HG02571 (cell line): ENCODE results near the gene TMX1.

Experiments used
- ATAC-seq: cut with Tn5 transposase; IDR thresholded peaks from one replicate; pipeline ENCODE4 v1.9.1; 2021; ENCODE audit warnings: mild to moderate bottlenecking, moderate library complexity; ENCODE audit not compliant: unreplicated experiment

TMX1 gene

DNA sequence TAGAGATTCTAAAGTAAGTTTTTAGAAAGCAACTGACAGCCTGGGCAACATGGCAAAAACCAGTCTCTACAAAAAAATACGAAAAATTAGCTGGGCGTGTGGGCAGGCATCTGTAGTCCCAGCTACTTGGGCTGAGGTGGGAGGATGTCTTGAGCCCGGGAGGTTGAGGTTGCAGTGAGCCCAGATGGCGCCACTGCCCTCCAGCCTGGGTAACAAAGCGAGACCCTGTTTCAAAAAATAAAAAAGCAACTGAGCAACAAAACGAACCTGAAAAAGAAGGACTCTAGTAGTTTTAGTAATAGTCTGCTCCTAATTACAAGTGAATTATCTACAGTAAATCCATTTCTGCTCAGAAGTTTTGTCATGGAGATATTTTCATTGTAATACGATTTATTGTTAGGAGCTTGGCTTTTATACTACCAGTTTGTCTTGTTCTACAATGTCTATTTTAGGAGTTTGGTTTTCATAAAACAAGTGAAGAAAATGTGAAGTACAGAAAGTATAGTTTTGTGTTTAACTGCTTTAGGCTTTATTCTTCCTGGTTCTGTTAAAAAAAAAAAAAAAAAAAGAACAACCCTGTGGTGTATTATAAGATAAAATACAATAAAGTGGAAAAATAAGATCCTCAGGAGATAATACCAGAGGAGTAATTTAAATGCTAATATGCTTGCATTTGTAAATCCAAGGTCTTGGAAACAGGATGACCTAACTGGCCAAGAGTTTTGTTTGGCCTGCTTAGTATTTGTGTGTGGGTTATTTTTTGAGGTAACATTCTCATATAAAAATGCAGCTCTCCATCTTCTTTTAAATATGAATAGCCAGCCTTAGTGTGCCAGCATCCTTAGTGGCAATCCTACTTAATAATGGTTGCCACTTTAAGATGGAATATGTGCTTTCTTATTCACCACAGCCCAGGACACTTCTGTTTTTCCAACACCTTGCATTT lies 2.8 kb downstream of the TMX1 start:
- no peak for ATAC-seq

DNA sequence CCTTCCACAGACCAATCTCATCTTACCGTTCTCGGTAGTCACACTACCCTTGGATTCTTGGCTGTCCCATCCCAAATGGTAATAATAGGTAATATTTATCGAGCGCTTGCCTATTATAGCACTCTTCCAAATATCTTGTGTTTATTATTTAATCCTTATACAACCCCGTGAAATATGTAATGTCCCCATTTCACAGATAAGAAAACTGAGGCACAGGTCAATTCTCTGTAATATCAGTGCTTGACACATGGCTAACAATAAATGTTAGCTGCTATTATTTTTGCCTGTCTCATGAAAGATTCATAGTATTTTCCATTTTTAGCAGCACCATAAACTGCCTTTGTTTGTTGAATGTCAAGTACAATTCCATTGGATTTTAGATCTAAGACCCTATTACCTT lies 4.5 kb downstream of the TMX1 start:
- ATAC-seq: no peak

DNA sequence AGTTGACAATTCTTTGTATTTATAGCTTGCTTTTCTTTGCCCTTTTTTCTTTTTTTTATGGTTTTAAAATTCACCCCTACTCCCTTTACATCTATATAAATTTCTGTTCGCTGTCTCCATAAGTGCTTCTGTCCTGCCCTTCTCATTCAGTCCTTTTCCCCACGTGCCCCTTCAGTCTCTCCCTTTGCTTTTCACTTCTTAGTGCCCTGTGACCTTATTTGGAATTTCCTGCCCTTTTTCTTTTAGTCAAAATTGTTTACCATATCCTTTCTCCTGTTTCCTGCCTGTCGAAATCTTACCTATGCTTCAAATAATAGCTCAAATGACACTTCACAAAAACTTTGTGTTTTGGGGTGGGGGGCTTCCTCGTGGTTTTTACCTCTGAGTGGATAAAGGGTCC lies 6.0 kb downstream of the TMX1 start:
- no peak for ATAC-seq

DNA sequence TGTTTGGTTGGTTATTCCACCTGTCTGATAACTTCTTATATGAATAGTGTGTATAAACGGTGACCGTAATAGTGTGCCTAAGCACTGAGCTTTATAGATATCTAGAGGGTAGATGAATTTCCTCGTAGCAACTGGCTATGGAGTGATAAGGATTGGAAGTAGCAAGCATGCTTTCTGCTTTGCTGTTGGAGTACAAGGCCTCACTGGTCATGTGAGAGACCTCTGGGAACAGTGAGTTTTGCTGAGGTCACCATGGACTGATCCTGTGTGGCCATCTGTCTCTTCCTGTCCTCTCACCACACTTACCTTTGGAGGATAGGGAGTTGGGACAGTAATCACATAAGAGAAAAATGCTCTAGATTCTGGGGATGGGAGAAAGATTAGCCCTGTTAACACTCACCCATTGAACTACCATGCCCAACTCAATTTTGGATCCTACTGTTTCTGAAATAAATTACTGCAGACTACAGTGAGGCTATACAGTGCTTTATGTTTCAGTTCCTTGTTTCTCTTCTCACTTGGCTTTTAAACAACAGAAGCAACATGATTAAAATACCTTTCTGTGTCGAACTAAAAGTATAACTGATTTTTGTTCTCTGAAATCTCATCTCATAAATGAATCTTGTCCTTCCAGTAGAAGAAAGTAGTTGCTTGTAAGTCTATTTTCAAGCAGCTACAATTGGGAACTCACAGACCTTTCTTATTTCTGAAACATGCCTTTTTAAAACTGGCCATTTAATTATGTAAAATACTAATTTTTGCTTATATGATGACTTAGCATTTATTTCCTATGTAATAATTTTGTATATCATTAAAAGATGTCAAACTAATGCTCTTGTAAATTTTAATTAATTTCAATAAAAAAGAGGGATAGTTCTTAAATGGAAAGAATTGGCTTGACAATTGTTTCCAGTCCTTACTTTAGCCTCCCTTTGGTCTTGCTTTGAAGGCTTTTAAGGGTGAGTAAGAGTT lies 8.3 kb downstream of the TMX1 start:
- peak; percentile 74 for ATAC-seq

- no peak for ATAC-seq
Observed at GRCh38 chr14:51251486-51251885, 11.4 kb downstream of the TMX1 start.

- no peak for ATAC-seq
Observed at GRCh38 chr14:51253880-51254279, 13.8 kb downstream of the TMX1 start.

GRCh38 chr14:51258280-51258679 lies 18.2 kb downstream of the TMX1 start:
- ATAC-seq: no peak

DNA sequence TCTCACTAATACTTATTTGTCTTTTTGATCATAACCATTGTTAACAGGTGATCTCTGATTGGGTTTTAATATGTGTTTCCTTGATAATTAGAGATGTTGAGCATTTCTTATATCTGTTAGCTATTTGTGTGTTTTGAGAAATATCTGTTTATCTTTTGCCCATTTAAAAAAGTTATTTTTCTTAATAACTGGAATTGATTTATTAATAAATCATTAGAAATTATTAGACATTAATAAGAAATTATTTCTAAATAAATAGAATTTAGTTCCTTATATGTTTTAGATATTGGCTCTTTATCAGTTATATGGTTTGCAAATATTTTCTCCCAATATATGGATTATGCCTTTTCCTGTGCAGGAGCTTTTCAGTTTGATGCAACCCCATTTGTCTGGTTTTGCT lies 18.7 kb downstream of the TMX1 start:
- no peak for ATAC-seq

GRCh38 chr14:51260225-51260624 lies 20.2 kb downstream of the TMX1 start:
- ATAC-seq: no peak

DNA sequence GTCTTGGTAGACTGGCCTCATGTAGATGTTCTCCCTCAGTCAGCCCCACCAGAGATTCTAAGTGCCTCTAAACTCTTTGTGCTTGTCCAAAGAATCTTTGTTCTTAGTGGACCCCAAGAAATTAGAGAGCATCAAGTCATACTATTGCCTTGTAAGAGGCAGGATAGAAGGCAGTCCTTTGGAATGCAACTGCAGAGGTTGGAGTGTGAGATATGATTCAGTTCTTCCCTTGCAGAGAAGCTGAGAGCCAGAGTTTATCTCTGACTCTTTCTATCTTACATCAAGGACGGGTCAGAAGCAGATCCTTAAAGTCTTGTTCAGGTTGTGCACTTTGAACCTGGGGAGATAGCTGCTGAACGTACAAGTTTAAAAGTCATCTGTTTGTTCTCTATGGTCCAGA lies 21.1 kb downstream of the TMX1 start:
- ATAC-seq: no peak

- no peak for ATAC-seq
Observed at GRCh38 chr14:51262868-51263267, 22.8 kb downstream of the TMX1 start.

DNA sequence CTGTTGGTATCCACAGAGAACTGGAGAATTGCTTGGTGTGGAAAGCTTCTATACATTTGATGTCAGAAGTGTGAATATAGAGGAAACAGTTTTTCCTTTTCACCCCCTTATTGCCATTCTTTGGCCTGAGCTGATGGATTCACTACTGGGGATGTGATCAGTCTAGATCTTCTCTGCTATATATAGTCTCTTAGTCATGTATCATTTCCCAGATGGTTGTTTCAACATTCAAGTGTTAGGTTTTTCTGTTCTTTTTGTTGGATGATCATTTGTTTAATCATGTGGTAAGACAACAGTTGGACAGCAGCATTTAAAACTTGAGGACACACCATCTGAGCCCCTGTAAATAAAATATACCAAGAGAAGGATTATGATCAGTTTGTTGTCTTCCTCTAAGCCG lies 29.6 kb downstream of the TMX1 start:
- no peak for ATAC-seq

- no peak for ATAC-seq
Observed at GRCh38 chr14:51276605-51277004, 36.6 kb downstream of the TMX1 start.

GRCh38 chr14:51277753-51278415 lies 37.8 kb downstream of the TMX1 start:
- ATAC-seq: no peak

DNA sequence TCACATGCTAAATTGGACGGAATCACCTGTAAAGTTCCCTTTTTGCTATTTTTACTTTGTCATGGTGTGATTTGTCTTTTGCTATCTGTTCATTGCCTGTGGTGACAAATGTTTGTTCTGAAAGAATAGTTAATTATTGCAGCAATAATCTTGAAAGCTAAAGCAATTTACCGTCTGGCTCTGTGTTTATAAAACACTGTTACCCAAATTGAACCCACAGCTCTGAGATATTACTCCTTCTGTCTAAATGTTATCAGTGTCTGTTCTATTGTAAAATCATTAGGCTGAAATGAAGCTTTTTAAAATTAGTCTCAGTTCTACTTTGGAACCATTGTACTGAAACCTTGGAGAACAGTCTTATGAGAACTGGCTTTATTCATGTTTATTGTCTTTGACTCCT lies 42.5 kb downstream of the TMX1 start:
- ATAC-seq: no peak

GRCh38 chr14:51283402-51284085 lies 43.5 kb downstream of the TMX1 start:
- ATAC-seq: no peak

- no peak for ATAC-seq
Observed at GRCh38 chr14:51284241-51284640, 44.2 kb downstream of the TMX1 start.

DNA sequence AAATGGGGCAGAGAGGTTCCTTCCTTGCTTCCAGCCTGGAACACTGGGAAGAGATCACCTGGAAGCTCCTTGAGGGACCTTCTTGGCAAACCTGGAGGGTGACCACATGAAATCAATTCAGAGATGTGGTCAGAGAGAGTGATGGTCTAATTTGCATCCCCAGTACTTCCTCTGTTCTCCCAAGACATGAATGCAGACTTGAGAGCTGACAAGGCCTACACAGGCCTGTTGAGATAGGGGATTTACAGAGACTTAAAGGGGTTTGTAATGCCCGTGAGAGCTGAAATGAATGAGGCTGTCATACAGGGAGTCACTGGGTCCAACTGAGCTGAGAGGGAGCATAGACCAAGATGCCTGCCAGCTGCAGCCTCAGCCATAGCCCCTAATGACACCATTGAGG lies 45.1 kb downstream of the TMX1 start:
- ATAC-seq: peak; percentile 58

- ATAC-seq: no peak
Observed at GRCh38 chr14:51289169-51289568, 49.1 kb downstream of the TMX1 start.

DNA sequence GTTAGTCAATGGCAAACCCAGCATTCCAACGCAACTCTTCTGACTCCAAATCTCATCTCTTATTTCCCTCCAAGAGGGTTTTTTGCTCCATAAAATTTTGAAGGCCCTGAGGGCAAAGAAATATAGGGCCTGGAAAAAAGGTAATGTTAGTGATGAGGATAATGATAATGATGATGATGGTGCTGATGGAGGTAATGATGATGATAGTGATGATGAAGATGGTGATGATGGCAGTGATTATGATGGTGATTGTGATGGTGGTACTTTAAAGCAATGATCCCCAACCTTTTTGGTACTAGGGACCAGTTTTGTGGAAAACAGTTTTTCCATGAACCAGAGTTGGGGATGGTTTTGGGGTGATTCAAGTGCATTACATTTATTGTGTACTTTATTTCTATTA lies 50.1 kb downstream of the TMX1 start:
- ATAC-seq: no peak

DNA sequence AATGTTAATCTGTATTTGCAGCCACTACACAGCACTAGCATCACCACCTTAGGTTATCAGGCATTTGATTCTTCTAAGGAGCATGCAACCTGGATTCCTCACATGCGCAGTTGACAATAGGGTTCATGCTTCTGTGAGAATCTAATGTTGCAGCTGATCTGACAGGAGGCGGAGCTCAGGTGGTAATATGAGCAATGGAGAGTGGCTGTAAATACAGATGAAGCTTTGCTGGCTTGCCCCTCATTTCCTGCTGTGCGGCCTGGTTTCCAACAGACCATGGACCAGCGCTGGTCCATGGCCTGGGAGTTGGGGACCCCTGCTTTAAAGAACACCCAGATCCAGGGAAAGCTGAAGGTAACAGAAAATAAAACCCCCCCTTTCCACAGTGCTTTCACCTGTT lies 51.0 kb downstream of the TMX1 start:
- ATAC-seq: no peak
